ENCODE data around the gene GNA12.

GRCh38 chr7:2864204-2864985 lies 20.3 kb upstream of the GNA12 start:
- TF ChIP-seq ZFX (IDR thresholded peaks at IDR 0.05) (no peak), CTCF (conservative IDR thresholded peaks at IDR 0.05) (no peak)
